Large intestine (tissue), 12 donors: ENCODE data around the gene RABAC1. TPM values are rescaled to one million over a fixed set of nuclear protein-coding genes. Genes with fewer than 3 reads are reported as not detected.

Experiments used
- DNase-seq, 2 donors: peaks; one replicate each; pipeline versions ENCODE4 v3.0.0 to v3.0.0-alpha.2; 2013
- H3K27ac ChIP-seq: one replicate; pipeline ENCODE4 v1.5.1; 2013; ENCODE audit warnings: low read length
- H3K27me3 ChIP-seq: 2 replicates; pipeline ENCODE4 v1.6.1; 2013; ENCODE audit warnings: low read length; ENCODE audit not compliant: control insufficient read depth, insufficient read depth
- H3K36me3 ChIP-seq: 2 replicates; pipeline ENCODE4 v1.6.1; 2013; ENCODE audit warnings: low read length; ENCODE audit not compliant: control insufficient read depth, insufficient read depth
- H3K4me1 ChIP-seq: one replicate; pipeline ENCODE4 v1.6.1; 2013; ENCODE audit warnings: low read length; ENCODE audit not compliant: control insufficient read depth, insufficient read depth
- H3K4me3 ChIP-seq: one replicate; pipeline ENCODE4 v1.5.1; 2013; ENCODE audit warnings: low read length
- H3K9me3 ChIP-seq: one replicate; pipeline ENCODE4 v1.6.1; 2013; ENCODE audit warnings: mild to moderate bottlenecking, low read depth, low read length, moderate library complexity; ENCODE audit not compliant: control insufficient read depth
- WGBS: methylation state at CpG from one replicate; pipeline ENCODE4 v1.1.5; 2013; ENCODE audit warnings: low lambda C conversion rate; ENCODE audit not compliant: insufficient coverage; 5-methylcytosine and 5-hydroxymethylcytosine counted together
- long read RNA-seq, 11 donors: transcript quantifications; one replicate each; lab custom pipeline, GENCODE V29; 2026
- polyA plus RNA-seq: library from polyadenylated mRNA; unstranded; fragments of 120-200 nt; gene quantifications from one replicate; pipeline ENCODE4 v1.2.1, GENCODE V29; 2013

Gene RABAC1, protein sequence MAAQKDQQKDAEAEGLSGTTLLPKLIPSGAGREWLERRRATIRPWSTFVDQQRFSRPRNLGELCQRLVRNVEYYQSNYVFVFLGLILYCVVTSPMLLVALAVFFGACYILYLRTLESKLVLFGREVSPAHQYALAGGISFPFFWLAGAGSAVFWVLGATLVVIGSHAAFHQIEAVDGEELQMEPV
- polyA plus RNA-seq = 82.4 TPM
- long read RNA-seq, donor 1, transcript RABAC1-201 (5 exons, 821 nt) = major isoform, 23 of 36 reads
- long read RNA-seq, donor 1, partial matches to known transcripts = 0 of 36 reads
- long read RNA-seq, donor 1, other reads (novel, unspliced or antisense) = 6 of 36 reads
- long read RNA-seq, donor 2, transcript RABAC1-201 (5 exons, 821 nt) = major isoform, 80 of 98 reads
- long read RNA-seq, donor 2, transcript RABAC1-204 (1 exons, 662 nt) = minor isoform, 7 of 98 reads
- long read RNA-seq, donor 2, partial matches to known transcripts = 5 of 98 reads
- long read RNA-seq, donor 2, other reads (novel, unspliced or antisense) = 0 of 98 reads
- long read RNA-seq, donor 3, transcript RABAC1-204 (1 exons, 662 nt) = minor isoform, 10 of 116 reads
- long read RNA-seq, donor 3, transcript RABAC1-201 (5 exons, 821 nt) = major isoform, 81 of 116 reads
- long read RNA-seq, donor 3, transcript RABAC1-202 (2 exons, 725 nt) = minor isoform, 5 of 116 reads
- long read RNA-seq, donor 3, partial matches to known transcripts = 12 of 116 reads
- long read RNA-seq, donor 3, other reads (novel, unspliced or antisense) = 5 of 116 reads
- long read RNA-seq, donor 4, transcript RABAC1-201 (5 exons, 821 nt) = major isoform, 10 of 12 reads
- long read RNA-seq, donor 4, partial matches to known transcripts = 0 of 12 reads
- long read RNA-seq, donor 4, other reads (novel, unspliced or antisense) = 0 of 12 reads
- long read RNA-seq, donor 5, transcript RABAC1-201 (5 exons, 821 nt) = major isoform, 46 of 50 reads
- long read RNA-seq, donor 5, partial matches to known transcripts = 0 of 50 reads
- long read RNA-seq, donor 5, other reads (novel, unspliced or antisense) = 0 of 50 reads
- long read RNA-seq, donor 6, transcript RABAC1-201 (5 exons, 821 nt) = major isoform, 51 of 84 reads
- long read RNA-seq, donor 6, transcript RABAC1-204 (1 exons, 662 nt) = minor isoform, 11 of 84 reads
- long read RNA-seq, donor 6, partial matches to known transcripts = 8 of 84 reads
- long read RNA-seq, donor 6, other reads (novel, unspliced or antisense) = 5 of 84 reads
- long read RNA-seq, donor 7, transcript RABAC1-204 (1 exons, 662 nt) = minor isoform, 5 of 50 reads
- long read RNA-seq, donor 7, transcript RABAC1-201 (5 exons, 821 nt) = major isoform, 37 of 50 reads
- long read RNA-seq, donor 7, partial matches to known transcripts = 0 of 50 reads
- long read RNA-seq, donor 7, other reads (novel, unspliced or antisense) = 6 of 50 reads
- long read RNA-seq, donor 8, transcript RABAC1-201 (5 exons, 821 nt) = major isoform, 75 of 102 reads
- long read RNA-seq, donor 8, partial matches to known transcripts = 11 of 102 reads
- long read RNA-seq, donor 8, other reads (novel, unspliced or antisense) = 5 of 102 reads
- long read RNA-seq, donor 9, transcript RABAC1-204 (1 exons, 662 nt) = minor isoform, 7 of 73 reads
- long read RNA-seq, donor 9, transcript RABAC1-201 (5 exons, 821 nt) = major isoform, 56 of 73 reads
- long read RNA-seq, donor 9, partial matches to known transcripts = 0 of 73 reads
- long read RNA-seq, donor 9, other reads (novel, unspliced or antisense) = 7 of 73 reads
- long read RNA-seq, donor 10, transcript RABAC1-201 (5 exons, 821 nt) = major isoform, 69 of 92 reads
- long read RNA-seq, donor 10, partial matches to known transcripts = 6 of 92 reads
- long read RNA-seq, donor 10, other reads (novel, unspliced or antisense) = 11 of 92 reads
- long read RNA-seq, donor 11, transcript RABAC1-202 (2 exons, 725 nt) = minor isoform, 5 of 56 reads
- long read RNA-seq, donor 11, transcript RABAC1-201 (5 exons, 821 nt) = major isoform, 49 of 56 reads
- long read RNA-seq, donor 11, partial matches to known transcripts = 0 of 56 reads
- long read RNA-seq, donor 11, other reads (novel, unspliced or antisense) = 0 of 56 reads

DNA sequence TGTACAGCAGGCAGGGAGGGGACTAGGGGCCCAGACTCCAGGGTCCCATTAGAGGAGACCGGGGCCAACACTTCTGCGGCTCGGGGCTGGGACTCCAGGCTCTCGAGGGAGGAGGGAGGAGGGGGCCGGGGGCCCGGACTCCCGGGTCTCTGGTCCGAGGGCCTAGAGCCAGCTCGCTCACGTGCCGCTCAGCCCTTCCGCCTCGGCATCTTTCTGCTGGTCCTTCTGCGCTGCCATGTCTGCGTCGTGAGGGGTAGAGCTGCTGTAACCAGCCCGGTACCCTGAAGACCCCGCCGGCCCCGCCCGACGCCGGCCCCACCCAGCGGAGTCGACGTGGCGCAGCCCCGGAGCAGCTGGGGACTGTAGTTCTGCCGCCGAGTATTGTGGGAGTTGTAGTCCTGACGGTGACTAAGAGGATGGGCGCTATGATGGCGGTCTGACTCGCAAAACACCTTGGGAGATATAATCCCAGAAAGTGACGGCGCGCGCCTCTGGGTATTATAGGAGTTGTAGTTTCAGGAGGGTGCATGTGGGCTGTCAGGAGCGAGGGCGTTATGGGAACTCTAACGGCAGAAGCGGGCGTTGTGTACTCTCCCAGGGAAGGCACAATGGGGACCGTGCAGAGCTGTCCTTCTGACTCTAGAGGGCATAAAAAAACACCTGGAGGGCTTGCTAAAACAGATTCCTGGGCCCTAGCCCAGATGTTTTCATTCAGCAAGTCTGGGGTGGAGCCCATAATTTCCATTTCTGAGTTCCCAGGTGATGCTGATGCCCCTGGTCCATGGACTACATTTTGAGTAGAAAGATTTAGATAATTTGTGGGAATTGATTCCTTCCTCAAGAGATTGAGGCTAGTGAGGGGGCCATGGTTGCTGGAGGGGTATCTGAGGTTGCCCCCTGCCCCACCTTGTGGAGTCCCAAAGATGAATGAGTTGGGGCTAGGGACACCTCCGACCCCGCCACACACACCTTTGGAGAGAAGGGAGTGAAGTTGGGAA lies at the start of gene RABAC1:
Gene RABAC1 (minus strand): TSS at position 266 of the 998 bp plus-strand sequence. CDS start 29 bp downstream, at position 237.
- Histone ChIP-seq H3K4me1 (peaks cover 13% of the 10 kb centered on the region), H3K27ac (peak within 1 kb of the TSS; percentile 90), H3K9me3 (peaks cover 3% of the 10 kb centered on the region), H3K4me3 (peak within 1 kb of the TSS; percentile 84), H3K36me3 (peaks cover 7% of the 10 kb centered on the region), H3K27me3 (no peaks in the 10 kb centered on the region)
- no CpG with 5 or more reads among the region's 46 CpGs for WGBS
- peak; percentile 92 to 96 for DNase-seq

DNA sequence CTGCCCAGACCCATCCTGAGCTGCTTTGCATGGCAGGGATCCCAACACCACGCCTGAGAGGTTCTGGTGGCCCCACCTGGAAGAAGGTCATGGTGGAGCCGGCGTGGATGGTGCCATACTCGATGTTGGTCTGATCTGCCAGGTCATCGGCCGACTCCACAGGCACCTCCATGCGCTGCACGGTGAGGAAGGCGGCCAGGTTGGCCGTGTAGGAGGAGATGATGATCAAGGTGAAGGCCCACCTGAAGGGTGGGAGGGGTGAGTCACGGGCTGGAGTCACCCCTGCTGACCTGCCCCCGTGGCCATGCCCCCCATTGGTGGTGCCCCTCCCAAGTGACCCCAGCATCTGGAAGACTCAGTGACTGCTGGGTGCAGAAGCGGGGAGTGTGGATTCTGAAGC lies 47.4 kb upstream of the RABAC1 start:
- Histone ChIP-seq H3K4me1 (no peaks in the 10 kb centered on the region), H3K36me3 (no peaks in the 10 kb centered on the region), H3K27me3 (peaks cover 9% of the 10 kb centered on the region), H3K4me3 (no peak overlapping the region), H3K27ac (no peak overlapping the region), H3K9me3 (no peaks in the 10 kb centered on the region)
- no peak for DNase-seq
- no CpG with 5 or more reads among the region's 13 CpGs for WGBS

DNA sequence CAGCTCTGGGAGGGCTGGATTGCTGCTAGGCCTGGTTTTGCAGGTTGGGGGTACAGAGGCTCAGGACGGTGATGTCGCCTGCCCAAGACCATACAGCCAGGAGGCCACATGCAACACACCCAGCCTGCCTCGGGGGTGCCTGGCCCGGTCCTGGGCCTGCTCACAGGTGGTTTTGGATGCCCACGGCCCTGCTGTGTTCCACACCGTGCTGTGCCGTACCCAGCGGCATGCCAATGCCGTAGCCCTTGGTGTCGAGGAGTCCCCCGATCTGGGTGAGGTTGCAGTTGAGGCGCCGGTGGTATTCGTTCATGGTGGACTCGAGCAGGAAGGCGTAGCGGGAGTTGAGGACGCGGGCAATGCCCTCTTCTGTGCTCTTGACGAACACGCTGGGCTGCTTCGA lies 46.4 kb upstream of the RABAC1 start:
- Histone ChIP-seq H3K36me3 (no peaks in the 10 kb centered on the region), H3K27ac (no peak overlapping the region), H3K27me3 (peaks cover 16% of the 10 kb centered on the region), H3K4me1 (no peaks in the 10 kb centered on the region), H3K4me3 (no peak overlapping the region), H3K9me3 (no peaks in the 10 kb centered on the region)
- DNase-seq = no peak
- WGBS = no CpG with 5 or more reads among the region's 22 CpGs

DNA sequence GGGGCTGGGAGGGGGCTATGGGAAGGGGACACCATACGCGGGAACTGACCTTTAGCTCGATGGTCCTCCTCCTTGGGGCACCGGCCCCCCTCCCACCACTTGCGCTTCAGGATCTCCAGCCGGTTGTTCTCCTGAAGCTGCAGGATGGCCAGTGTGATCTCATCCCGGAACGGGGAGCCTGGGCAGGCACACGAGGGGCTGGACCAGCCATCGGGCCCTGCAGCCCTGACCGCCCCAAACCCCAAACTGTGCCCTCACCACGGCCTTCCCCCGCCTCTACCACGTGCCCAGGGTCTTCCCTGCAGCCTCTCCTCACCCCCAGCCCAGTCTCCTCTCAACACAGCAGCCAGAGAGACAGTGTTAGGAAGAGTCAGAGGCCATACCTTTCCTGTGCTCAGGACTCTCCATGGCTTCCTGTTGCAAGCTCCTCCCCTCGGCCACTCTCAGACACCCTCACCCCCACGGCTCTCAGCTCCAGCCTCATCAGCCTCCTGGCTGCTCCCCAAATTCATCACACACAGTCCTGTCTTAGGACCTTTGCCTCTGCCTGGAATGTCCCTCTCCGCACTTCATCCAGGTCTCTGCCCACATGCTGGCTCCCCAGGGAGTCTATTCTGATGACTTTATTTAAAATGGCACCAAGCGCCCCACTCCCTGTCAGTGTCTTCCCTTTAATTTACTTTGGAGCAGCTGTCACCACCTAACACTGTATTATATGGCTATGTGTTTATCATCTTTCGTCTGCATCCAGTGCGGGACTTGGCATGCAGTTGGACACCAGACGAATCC lies 44.6 kb upstream of the RABAC1 start:
- Histone ChIP-seq H3K27ac (no peak overlapping the region), H3K4me1 (no peaks in the 10 kb centered on the region), H3K36me3 (no peaks in the 10 kb centered on the region), H3K4me3 (no peak overlapping the region), H3K27me3 (peaks cover 30% of the 10 kb centered on the region), H3K9me3 (no peaks in the 10 kb centered on the region)
- DNase-seq = no peak
- WGBS = no CpG with 5 or more reads among the region's 21 CpGs

DNA sequence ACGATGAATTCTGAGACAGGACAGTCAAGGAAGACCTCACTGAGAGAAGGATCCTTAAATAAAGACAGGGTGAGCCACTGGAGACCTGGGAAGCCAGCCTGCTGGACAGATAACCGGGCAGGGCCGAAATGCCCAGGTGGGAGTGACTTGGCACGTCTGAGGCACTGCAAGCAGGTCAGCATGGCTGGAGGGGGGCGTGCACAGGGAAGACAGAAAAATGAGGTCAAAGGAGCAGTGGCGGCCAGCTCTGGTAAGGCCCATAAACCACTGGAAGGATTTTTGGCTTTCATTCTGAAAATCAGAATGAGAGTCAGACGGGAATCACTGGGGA lies 40.7 kb upstream of the RABAC1 start:
- no peaks in the 10 kb centered on the region for H3K36me3 ChIP-seq
- WGBS = 83% methylated on average over 1 of the region's 7 CpGs
- no peak overlapping the region for H3K4me3 ChIP-seq
- peaks cover 3% of the 10 kb centered on the region for H3K9me3 ChIP-seq
- no peak overlapping the region for H3K27ac ChIP-seq
- H3K27me3 ChIP-seq = peaks cover 68% of the 10 kb centered on the region
- DNase-seq = no peak
- H3K4me1 ChIP-seq = no peaks in the 10 kb centered on the region

DNA sequence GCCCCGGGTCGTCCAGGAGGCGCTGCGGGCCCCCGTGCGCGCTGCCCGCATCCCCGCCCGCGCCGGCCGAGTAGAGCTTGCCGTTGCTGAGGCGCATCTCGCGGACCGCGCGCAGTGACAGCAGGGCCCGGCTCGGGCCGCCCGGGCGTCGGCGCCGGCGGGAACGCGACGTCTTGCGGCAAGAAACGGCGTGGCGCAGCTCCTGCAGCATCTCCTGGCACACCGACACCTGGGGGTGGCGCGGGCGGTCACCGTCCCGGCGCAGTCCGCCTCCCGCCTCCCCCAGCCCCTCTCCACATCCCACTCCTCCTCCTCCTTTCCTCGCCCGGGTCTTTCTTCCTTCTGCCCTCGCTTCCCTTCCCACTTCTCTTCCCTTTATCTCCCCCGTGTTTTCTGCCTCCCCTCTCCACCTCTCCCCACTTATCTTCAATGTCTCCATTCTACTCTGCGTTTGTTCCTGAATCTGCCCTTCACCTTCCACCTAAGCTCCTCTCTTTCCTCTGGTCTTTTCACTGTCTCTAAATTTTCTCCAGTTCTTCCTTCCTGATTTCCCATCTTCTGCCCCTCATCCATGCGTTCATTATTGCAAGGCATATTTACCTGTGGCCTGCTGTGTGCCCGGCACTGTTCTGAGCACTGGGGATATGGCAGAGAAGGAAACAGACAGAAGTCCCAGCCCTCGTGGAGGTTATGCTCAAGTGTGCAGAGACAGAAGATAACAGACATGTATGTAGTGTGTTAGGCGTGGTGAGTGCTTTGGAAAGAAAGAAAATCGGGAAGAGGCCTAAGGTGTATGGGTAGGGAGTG lies 40.2 kb upstream of the RABAC1 start:
- no peak overlapping the region for H3K4me3 ChIP-seq
- 43% methylated on average over 4 of the region's 55 CpGs for WGBS
- H3K9me3 ChIP-seq = peaks cover 3% of the 10 kb centered on the region
- peaks cover 74% of the 10 kb centered on the region for H3K27me3 ChIP-seq
- no peaks in the 10 kb centered on the region for H3K4me1 ChIP-seq
- DNase-seq = no peak
- H3K36me3 ChIP-seq = no peaks in the 10 kb centered on the region
- H3K27ac ChIP-seq = no peak overlapping the region

DNA sequence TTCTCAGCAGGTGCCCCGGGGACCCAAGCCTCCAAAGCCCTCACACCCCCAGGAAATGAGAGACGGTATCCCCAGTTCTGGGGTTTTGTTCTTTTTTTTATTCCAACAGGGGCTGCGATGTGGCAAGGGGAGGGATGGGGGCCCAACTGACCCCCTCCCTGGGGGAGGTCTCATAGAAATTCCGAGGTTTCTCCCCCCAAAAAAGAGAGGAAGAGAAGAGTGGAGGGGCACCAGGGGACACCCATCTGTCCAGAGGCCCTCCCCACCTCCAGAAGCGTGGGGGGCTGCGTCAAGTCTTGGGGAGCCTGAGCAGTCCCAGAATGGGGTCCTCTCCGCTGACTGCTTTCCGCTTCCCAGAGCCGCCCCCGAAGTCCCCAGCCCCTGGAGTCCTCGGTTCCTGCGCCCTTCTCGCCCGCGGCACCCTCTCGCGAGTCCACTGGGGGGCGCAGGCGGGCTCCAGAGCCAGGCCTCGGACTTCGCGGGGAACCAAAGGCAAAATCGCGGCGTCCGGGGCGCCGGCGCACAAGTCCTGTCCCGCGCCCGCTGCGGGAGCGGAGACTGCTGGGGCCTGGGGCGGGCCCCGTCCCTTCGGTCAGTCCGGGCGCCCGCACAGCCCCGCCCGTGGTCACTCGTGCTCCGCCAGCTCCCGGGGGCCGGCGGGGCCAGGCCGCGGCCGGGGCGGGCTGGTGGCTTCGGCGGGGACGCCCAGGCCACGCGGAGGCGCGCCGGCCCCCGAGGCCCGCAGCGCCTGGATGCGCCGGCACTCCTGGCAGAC lies 39.3 kb upstream of the RABAC1 start:
- Histone ChIP-seq H3K27me3 (peaks cover 79% of the 10 kb centered on the region), H3K4me3 (no peak overlapping the region), H3K4me1 (no peaks in the 10 kb centered on the region), H3K9me3 (peaks cover 3% of the 10 kb centered on the region), H3K36me3 (no peaks in the 10 kb centered on the region), H3K27ac (no peak overlapping the region)
- WGBS = no CpG with 5 or more reads among the region's 64 CpGs
- no peak for DNase-seq
